ENCODE data around the gene PCP2.
"Not testable (repeated sequence)": the region's sequence is repeated elsewhere in the genome, so short reads cannot be mapped to it uniquely, and the experiment has no call there.

The PCP2 gene

GRCh38 chr19:7661744-7662538 lies 28.4 kb upstream of the PCP2 start:
- DNase-seq, result no peak

GRCh38 chr19:7658219-7658686 lies 24.7 kb upstream of the PCP2 start:
- peak; percentile 55 for DNase-seq

- DNase-seq, result no peak
These were observed 23.7 kb upstream of the PCP2 start for GRCh38 chr19:7657131-7657751.

GRCh38 chr19:7655581-7655980 lies 22.1 kb upstream of the PCP2 start:
- DNase-seq, result no peak

- DNase-seq, result no peak
These were observed 20.9 kb upstream of the PCP2 start for GRCh38 chr19:7654401-7654800.

- peak; percentile 64 for DNase-seq
These were observed 18.6 kb upstream of the PCP2 start for GRCh38 chr19:7652061-7652641.

- no peak for DNase-seq
These were observed 16.6 kb upstream of the PCP2 start for GRCh38 chr19:7650148-7650547.

- DNase-seq, result no peak
These were observed 14.9 kb upstream of the PCP2 start for GRCh38 chr19:7648265-7649014.

GRCh38 chr19:7647156-7647555 lies 13.6 kb upstream of the PCP2 start:
- no peak for DNase-seq

- DNase-seq, result no peak
These were observed 12.8 kb upstream of the PCP2 start for GRCh38 chr19:7646426-7646700.

GRCh38 chr19:7645656-7646425 lies 12.3 kb upstream of the PCP2 start:
- no peak for DNase-seq

- DNase-seq, result no peak
These were observed 11.6 kb upstream of the PCP2 start for GRCh38 chr19:7645163-7645562.

GRCh38 chr19:7644550-7644877 lies 11.0 kb upstream of the PCP2 start:
- no peak for DNase-seq

GRCh38 chr19:7643629-7644549 lies 10.4 kb upstream of the PCP2 start:
- DNase-seq, result not testable (repeated sequence)

GRCh38 chr19:7643031-7643415 lies 9.5 kb upstream of the PCP2 start:
- DNase-seq, result no peak

GRCh38 chr19:7642295-7643030 lies 8.9 kb upstream of the PCP2 start:
- DNase-seq, result no peak

- no peak for DNase-seq
These were observed 8.1 kb upstream of the PCP2 start for GRCh38 chr19:7641290-7642276.

GRCh38 chr19:7640803-7641202 lies 7.3 kb upstream of the PCP2 start:
- DNase-seq, result no peak

- no peak for DNase-seq
These were observed 6.4 kb upstream of the PCP2 start for GRCh38 chr19:7639863-7640348.

Data from DMS79 (cell line).